Measurements from ENCODE around the gene ENAM.

ENAM gene

GRCh38 chr4:70606459-70606858, 22.1 kb upstream of the ENAM start:
- H3K9me3 Mint-ChIP-seq: no peaks in the 10 kb centered on the region
- no peak overlapping the region for H3K27ac Mint-ChIP-seq
- H3K27me3 Mint-ChIP-seq (ENCODE audit: low read depth): peaks cover 3% of the 10 kb centered on the region
- no peaks in the 10 kb centered on the region for H3K36me3 Mint-ChIP-seq (ENCODE audit: low read depth)
- no peaks in the 10 kb centered on the region for H3K4me1 Mint-ChIP-seq
- no peak for TF ChIP-seq CTCF (IDR thresholded peaks at IDR 0.05; ENCODE audit: unreplicated experiment in 3 of 3)
- H3K4me3 Mint-ChIP-seq: no peak overlapping the region

- peaks cover 3% of the 10 kb centered on the region for H3K27me3 Mint-ChIP-seq (ENCODE audit: low read depth)
- H3K9me3 Mint-ChIP-seq: no peaks in the 10 kb centered on the region
- H3K36me3 Mint-ChIP-seq (ENCODE audit: low read depth): no peaks in the 10 kb centered on the region
- no peak overlapping the region for H3K4me3 Mint-ChIP-seq
- no peak for TF ChIP-seq CTCF (IDR thresholded peaks at IDR 0.05; ENCODE audit: unreplicated experiment in 3 of 3)
- H3K27ac Mint-ChIP-seq: no peak overlapping the region
- no peaks in the 10 kb centered on the region for H3K4me1 Mint-ChIP-seq
Observed at GRCh38 chr4:70607334-70607853, 21.1 kb upstream of the ENAM start.

GRCh38 chr4:70608324-70608723, 20.2 kb upstream of the ENAM start:
- Mint-ChIP-seq H3K27ac (no peak overlapping the region), H3K4me3 (no peak overlapping the region), H3K9me3 (no peaks in the 10 kb centered on the region), H3K4me1 (peaks cover 6% of the 10 kb centered on the region), H3K36me3 (ENCODE audit: low read depth) (no peaks in the 10 kb centered on the region), H3K27me3 (ENCODE audit: low read depth) (peaks cover 3% of the 10 kb centered on the region)
- no peak for TF ChIP-seq CTCF (IDR thresholded peaks at IDR 0.05; ENCODE audit: unreplicated experiment in 3 of 3)

GRCh38 chr4:70613306-70614183, 15.0 kb upstream of the ENAM start:
- peaks cover 17% of the 10 kb centered on the region for H3K4me1 Mint-ChIP-seq
- no peaks in the 10 kb centered on the region for H3K36me3 Mint-ChIP-seq (ENCODE audit: low read depth)
- no peak for TF ChIP-seq CTCF (IDR thresholded peaks at IDR 0.05; ENCODE audit: unreplicated experiment in 3 of 3)
- H3K9me3 Mint-ChIP-seq: no peaks in the 10 kb centered on the region
- peak overlapping the region; percentile 3 to 33 (median 22) for H3K4me3 Mint-ChIP-seq
- H3K27me3 Mint-ChIP-seq (ENCODE audit: low read depth): peaks cover 6% of the 10 kb centered on the region
- H3K27ac Mint-ChIP-seq: peak overlapping the region; percentile 75 to 87 (median 82)

GRCh38 chr4:70614184-70614555, 14.4 kb upstream of the ENAM start:
- Mint-ChIP-seq H3K4me1 (peaks cover 17% of the 10 kb centered on the region), H3K4me3 (peak overlapping the region in 1 of 3 experiments; percentile 33), H3K9me3 (no peaks in the 10 kb centered on the region), H3K27me3 (ENCODE audit: low read depth) (peaks cover 6% of the 10 kb centered on the region), H3K36me3 (ENCODE audit: low read depth) (no peaks in the 10 kb centered on the region), H3K27ac (peak overlapping the region; percentile 75 to 87 (median 82))
- TF ChIP-seq CTCF (IDR thresholded peaks at IDR 0.05; ENCODE audit: unreplicated experiment in 3 of 3): no peak

GRCh38 chr4:70619288-70619687, 9.3 kb upstream of the ENAM start:
- no peak overlapping the region for H3K4me3 Mint-ChIP-seq
- no peaks in the 10 kb centered on the region for H3K36me3 Mint-ChIP-seq (ENCODE audit: low read depth)
- peaks cover 6% of the 10 kb centered on the region for H3K27me3 Mint-ChIP-seq (ENCODE audit: low read depth)
- no peak for TF ChIP-seq CTCF (IDR thresholded peaks at IDR 0.05; ENCODE audit: unreplicated experiment in 3 of 3)
- H3K9me3 Mint-ChIP-seq: no peaks in the 10 kb centered on the region
- no peak overlapping the region for H3K27ac Mint-ChIP-seq
- peaks cover 1% of the 10 kb centered on the region for H3K4me1 Mint-ChIP-seq
